ENCODE data around the gene FBXO44.

Gene FBXO44

DNA sequence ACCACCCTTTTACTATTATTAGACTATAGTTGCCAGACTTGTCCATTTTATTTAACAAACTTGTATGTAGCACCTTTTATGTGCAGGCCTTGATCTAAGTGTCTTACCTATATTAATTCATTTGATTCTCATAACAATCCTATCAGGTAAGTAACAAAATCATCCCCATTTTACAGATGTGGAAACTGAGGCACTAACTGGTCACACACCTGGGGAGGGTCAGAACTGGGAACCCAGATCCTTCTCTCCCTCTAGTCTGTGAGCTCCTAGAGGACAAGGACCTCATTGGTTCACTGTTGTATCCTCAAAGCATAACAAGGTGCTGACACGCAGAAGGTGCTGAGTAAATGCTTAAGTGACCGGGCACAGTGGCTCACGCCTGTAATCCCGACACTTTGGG, 15.3 kb upstream of the FBXO44 start:
- no peak for DNase-seq (ENCODE audit: low read depth in 2 of 2)

DNA sequence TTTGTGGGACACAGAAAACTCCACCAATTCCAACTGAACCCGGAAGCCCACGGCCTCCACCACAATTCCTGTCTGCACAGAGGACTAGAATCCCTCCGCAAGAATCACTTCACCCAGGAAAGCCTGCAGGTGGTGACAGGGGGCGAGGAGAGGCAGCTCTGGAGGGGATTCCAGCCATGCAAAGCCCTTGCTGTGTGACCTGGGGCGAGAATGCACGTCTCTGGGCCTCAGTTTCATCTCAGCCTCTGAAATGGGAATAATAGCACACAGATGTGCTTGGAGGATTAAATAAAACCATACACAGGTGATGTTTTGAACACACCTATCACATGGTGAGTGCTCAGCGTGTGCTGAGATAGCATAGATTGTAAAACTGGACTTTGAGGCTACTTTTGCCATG, 14.6 kb upstream of the FBXO44 start:
- DNase-seq (ENCODE audit: low read depth in 2 of 2), result no peak

DNA sequence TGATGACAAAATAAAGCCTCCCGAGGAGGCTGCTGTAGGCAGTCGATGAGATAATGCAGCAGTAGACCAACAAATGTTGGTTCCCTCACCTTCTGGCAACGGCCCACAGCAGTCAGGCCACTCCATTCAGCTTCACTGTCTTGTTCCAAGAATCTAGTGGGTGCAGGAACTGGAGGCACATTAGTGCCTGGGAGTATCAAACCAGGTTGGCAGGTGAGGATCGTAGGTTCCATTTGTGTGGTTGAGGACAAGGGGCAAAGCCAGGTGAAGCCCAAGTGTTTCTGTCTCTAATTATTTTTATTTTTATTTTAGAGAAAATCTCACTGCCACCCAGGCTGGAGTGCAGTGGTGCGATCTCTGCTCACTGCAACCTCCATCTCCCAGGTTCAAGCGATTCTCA, 13.7 kb upstream of the FBXO44 start:
- no peak for DNase-seq (ENCODE audit: low read depth in 2 of 2)

DNA sequence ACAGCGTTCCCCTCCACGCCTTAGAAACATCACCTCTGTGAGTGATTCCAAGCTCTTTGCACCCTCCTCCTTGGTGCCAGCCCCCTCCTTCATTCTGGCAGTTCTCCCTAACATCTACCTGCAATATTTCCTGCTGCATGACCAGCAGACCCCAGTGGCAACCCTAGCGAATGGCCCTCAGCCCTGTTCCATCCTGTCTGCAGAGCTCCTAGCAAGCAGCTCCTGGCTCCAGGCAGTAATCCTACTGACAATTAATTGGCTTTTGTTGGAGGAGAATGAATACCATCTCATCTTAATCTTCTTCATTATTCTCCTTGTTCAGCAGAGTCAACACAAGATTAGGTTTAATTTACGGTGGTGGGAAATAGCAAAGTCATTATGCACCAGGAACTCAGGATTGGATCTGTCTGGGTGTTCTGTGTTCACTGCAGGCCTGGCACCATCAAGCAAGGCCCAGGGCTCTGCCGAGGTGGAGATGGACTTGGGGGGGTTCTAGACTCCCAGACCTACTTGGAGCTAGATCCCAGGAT, 12.8 kb upstream of the FBXO44 start:
- no peak for DNase-seq (ENCODE audit: low read depth in 2 of 2)

DNA sequence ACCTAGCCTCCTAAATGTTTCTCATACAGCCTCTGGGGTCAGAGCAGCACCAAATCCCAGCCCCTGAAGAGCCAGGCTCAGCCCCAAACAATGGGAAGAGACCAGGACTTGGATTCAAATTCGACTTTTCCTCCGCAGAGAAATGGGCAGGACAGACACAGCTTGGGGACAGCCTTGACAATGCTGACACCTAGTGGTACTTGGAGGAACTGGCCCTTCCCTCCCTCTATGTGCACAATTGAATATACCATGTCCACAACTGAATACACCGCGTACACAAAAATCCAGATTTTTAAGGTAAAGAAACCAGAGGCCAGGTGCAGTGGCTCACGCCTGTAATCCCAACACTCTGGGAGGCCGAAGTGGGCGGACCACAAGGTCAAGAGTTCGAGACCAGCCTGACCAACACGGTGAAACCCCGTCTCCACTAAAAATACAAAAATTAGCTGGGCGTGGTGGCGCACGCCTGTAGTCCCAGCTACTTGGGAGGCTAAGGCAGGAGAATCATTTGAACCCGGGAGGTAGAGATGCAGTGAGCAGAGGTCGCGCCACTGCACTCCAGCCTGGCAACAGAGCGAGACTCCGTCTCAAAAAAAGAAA, 12.2 kb upstream of the FBXO44 start:
- DNase-seq (ENCODE audit: low read depth in 2 of 2), result peak; percentile 46 to 67

DNA sequence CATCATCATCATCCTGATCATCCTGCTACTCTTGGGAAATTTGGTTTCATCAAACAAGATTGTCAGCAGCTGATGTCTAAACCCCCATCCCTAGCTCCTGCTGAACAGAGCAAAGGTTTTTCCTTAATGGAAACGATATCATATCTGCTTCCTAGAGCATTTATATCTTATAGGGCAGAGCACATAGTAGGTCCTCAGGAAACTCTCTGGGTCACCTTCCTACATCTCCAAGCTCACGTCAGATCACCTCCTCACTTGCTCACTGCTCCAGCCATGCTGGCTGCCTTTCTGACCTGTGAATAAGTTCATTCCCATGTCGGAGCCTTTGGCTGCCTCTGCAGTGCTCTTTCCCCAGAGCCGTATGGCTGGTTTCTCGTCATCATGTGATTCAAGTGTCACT, 10.9 kb upstream of the FBXO44 start:
- DNase-seq (ENCODE audit: low read depth in 2 of 2), result no peak

DNA sequence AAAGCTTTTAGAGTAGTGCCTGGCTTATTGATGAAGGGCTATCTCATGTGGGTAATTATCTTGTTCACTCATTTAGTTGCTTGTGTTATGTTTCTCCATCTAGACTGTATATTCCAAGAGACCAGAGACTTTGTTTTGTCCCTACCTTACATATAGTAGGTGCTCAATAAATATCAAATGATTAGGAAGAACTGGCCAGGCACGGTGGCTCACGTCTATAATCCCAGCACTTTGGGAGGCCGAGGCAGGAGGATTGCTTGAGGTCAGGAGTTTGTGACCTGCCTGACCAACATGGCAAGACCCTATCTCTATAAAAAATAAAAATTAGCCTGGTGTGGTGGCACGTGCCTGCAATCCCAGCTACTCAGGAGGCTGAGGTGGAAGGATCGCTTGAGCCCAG, 9.4 kb upstream of the FBXO44 start:
- DNase-seq (ENCODE audit: low read depth in 2 of 2), result no peak

DNA sequence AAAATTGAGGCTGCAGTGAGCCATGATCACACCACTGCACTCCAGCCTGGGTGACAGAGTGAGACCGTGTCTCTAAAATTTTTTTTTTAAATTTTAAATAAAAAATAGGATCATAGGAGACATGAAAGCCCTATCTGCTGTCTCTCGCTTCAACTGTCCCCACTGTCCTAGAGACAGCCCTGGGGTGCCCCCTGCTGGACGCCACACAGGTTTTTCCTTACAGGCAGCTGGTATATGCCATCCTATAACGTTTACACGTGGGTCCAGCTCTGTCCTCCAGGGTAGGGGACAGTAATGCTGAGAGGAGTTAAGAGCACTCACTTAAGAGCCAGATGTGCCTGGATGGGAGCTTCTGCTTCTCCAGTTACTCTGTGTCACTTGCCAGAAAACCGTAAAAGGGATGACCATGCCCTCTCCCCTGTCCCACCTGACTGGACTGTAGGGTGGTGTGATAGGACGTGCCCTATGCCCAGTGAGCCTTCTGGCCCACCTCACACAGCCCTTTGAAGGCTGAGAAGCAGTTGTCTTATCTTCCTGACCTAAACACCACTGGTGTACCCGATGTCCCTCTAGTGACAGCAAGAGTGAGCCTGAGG, 8.9 kb upstream of the FBXO44 start:
- DNase-seq (ENCODE audit: low read depth in 2 of 2), result peak; percentile 52 to 85

DNA sequence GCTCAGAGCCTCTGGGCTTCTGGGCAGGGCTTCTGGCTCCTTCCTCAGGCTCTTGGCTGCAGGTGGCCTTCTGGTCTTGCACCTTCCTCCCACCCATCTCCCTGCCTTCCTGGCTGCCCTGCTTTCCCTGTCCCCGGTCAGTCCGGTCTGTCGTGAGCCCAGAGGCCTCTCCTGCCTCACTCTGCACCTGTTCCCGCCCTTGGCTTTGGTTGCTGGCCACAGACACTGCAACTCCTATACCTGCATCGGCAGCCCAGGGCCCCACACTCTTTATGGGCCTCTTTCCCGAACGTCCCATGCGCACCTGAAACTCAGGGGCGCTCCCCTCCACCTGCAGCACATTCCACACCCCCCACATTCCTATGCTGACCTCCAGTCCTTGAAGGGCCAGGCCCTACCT, 8.4 kb upstream of the FBXO44 start:
- no peak for DNase-seq (ENCODE audit: low read depth in 2 of 2)

DNA sequence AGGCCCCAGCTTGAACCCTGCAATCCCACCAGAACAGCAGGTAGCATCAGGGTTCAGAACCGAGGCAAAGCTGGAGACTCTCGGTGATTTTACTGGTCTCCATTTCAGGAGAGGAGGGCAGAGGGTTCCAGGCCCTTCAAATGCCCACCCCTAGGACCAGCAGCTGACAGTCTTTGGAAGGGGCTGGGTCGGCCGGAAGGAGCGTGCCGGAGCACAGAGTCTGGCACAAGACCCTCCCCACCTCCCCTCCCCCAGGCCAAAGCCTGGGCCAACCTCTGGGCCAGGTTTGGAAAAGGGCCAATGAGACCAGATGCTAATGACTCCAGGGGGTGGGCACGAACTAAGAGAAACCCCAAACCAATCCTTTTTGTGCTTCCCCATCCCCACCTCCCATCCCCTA, 7.3 kb upstream of the FBXO44 start:
- DNase-seq (ENCODE audit: low read depth in 2 of 2), result no peak

DNA sequence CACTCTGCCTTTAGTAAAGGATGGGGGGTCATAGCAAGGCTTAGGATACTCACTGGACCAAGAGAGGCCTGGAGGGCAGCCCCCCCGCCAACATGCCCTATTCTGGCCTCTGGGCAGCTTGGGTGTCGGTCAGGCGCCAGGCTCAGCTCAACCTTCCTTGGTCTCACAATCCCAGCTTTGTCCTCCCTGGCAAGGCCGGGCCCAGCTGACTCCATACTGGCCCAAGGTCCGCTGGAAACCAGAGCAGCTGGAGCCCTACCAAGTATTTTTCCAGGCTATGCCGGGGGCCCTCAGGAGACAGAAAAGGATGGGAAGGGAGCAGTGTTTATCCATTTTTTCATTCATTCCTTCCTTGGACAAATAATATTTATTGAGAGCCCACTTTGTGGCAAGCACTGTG, 6.6 kb upstream of the FBXO44 start:
- no peak for DNase-seq (ENCODE audit: low read depth in 2 of 2)

DNA sequence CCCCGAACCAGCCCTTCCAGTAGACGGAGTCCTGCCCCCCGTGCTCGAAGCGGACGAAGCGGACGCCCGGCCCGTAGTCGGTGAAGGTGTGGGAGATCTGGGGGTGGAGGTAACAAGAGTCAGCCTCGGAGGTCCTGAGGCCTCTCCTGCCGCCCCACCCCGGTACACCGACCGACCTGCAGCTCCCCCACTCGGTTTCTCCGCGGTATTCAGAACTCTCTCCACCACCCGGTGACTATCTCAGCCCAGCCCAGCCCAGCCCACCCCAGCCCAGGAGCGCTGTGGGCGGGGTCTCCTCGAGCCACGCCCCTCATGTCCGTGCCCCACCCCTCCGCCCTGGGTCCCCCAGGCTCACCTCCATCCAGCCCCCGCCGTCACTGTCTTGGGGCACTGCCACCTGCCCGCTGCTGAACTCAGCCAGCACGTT, 5.9 kb upstream of the FBXO44 start:
- DNase-seq (ENCODE audit: low read depth in 2 of 2), result no peak

DNA sequence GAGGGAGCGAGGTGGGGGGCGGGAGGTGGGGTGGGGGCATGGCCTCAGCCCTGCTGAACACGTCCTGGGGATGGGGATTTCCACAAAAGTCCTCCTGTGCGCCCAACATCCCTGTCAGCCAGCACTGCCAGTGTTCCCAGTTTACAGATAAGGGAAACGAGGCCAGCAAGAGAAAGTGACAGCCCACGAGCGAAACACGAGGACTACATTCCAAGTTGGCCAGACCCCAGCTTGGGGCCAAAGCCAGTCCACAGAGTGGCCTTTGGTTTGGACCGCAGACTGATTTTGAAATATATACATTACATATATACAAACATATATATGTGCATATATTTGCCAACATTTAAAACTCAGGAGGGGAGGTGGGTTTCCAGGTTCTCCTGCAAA, 5.4 kb upstream of the FBXO44 start:
- DNase-seq (ENCODE audit: low read depth in 2 of 2), result no peak

DNA sequence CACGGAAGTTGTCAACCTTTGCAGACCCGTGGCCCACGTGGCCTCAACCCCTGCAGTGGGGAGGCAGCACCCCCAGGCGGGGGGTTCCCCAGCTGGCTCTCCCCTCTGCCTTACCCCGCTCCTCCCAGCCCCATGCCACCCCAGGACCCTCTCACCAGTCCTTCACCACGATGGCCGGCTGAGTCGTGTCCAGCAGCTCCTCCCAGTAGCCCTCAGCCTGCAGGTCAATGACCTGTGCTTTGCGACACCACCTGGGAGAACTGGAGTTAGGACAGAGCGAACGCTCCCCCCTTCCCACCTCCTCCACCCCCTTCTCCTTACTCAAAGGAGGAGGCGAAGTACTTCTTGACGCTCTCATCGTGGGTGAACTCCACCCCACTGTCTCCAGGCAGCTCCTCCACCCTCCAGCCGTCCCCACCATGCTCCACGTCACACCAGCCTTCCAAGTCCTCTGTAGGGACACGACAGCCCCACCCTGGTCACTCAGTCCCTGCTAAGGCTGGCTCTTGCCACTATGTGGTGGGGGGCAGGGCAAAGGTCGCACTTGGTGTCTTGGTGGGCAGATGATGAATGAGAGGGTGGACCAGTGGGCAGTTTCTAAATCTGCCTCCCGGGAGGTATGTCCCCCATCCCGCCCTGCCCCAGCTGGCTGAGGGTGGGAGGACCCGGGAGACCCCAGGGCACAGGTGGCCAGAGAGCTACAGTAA, 4.9 kb upstream of the FBXO44 start:
- DNase-seq (ENCODE audit: low read depth in 2 of 2), result no peak

DNA sequence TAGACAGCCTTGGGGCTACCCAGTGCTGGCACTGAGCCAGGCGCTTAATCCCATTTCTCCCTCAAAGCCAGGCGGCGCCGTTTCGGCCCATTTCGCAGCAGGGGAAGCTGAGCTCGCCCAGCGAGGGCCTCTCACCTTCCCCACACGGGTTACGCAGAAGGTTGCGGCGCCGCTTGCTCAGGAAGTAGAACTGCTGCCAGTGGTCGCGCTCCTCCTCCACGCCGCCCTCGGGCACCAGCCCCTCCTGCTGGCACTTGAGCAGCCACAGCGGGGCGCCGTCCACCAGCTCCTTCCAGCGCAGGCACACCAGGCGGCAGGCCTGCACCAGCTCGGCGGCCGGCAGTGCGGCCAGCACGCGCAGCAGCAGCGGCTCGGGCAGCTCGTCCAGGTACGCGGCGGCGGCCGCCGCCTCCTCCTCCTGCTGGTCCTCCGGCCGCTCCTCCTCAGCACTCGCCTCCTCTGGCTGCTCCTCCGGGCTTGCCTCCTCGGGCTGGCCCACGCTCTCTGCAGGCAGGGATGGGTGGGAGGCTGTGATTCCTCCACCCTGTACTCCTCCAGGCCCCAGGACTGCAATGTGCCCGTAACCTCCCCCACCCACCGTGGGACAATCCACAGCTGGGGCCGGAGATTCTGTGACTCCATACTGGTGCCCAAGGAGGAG, 4.2 kb upstream of the FBXO44 start:
- peak; percentile 48 to 71 for DNase-seq (ENCODE audit: low read depth in 2 of 2)

DNA sequence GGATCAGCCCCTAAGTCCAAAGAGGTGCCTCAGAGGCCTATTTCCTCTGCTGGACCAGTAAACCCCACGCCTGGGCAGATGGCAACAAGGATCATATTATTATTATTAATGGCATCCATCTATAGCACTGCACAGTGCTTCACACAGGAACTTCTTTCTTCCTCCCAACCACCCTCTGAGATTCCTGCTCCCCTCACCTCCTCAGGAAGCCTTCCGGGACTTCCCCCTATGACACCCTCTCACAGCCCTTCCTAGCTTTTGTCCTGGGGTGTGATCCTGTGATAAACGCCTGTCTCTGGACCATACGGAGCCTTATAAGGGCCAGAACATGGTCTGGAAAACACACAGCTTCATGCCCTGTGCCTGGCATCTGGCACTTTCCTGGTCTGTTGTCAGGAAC, 3.7 kb upstream of the FBXO44 start:
- no peak for DNase-seq (ENCODE audit: low read depth in 2 of 2)

DNA sequence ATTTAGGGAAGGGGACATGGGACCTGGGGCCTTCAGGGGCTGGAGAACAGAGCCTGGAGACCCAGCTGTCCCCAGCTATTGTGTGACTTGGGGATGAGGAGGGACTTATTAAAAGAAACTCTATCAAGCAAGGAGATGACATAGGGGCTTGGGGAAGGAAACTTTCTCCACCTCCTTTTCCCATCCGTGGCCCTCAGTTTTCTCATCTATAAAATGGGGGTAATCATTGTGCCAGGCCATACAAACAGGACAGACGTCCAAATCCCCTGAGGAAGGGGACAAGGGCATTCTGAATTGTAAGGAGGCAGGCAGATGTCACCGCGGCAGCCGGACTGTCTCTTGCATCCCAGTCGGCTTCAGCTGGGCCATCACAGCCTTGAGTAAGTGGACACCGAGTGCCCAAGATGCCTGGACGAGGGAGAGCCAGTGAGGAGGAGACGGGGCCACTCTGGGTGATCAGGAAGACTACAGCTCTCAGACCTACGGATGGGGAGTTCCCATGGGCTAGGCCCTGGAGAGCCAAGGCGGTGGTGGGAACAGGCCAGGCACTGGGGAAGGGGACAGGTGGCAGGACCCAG, 2.4 kb upstream of the FBXO44 start:
- no peak for DNase-seq (ENCODE audit: low read depth in 2 of 2)

DNA sequence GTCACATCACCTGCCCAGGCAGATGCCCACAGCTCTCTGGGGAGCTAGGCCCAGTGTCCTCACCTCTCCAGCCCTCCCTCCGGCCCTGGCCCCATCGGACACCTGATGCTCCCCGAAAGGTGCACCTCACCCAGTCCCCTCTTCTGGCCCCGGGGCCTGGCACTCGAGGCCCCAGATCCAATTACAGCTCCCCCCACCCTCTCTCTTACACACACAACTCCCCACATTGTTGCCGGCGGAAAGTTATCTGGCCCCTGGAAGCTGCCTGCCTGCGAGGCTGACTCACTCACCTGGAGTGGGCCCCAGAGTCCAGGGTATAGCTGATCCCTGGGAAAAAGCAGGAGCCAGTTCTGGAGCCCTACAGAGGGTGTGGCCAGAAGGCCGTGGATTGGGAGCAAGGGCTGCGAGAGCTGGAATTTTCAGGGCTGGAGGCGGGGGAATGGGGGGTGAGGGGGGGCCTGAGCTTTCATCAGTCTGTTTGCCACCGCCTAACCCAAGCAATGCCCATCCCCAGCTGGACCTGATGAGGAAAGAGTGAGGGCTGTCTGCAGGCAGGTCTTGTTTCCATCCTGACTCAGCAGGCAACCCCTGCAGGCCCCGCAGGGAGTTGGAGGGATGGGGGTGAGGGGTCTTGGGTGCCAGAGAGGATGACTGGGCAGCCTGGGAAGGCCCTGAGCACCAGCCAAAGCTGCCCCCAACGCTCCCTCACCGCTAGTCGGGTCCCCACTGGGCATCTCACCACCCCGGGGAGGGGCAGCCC, 1.4 kb upstream of the FBXO44 start:
- DNase-seq (ENCODE audit: low read depth in 2 of 2), result no peak

DNA sequence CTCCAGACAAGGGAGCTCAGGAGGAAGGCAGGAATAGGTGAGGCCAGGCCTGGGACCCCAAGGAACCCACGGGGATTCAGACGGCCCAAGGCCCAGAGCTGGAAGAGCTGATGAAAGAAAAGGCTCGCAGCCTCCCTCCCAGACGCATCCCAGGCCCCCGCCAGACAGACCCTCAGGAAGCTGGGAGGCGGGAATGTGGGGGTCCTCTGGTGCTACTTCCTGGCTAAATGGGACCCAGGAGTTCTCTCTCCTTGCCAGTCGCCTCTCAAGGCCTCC, 878 bp upstream of the FBXO44 start:
- DNase-seq (ENCODE audit: low read depth in 2 of 2), result no peak

DNA sequence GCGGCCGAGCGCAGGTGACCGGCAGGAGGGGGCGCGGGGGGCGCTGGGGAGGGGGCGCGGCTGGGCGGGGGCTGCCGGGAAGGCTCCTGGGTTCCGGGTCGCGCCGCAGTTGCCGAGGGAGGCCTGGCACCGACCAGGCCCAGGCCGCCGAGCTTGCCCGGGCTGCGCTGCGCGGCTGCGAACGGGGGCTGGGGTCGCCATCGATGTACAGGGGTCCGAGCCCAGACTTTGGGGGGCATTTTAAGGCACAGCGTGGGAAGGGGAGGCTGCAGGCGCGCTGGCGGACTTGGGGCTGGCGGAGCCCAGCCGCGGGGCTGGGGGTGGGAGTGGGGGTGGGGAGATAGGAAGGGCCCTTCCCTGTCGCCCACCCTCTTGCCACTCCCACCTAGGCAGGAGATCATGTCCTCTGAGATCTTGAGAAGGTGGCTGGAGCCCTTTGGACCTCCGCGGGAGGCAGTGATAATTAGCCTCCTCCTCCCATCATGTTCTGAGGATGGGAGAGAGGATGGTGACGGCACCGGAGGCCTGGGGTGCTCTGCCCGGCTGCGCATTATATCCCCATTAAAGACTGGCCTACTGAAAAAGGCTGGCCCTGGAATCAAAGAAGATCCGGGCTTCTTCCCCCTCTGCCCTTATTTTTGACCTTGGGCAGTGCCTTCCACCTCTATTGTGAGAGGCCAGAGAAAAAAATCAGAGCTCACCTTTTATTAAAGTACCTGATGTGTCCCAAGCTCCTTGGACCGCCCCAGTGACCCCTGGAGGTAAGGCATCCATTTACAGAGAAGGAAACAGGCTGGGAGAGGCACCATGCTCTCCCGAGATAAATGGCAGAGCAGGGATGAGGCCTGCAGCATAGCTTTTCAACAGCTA, 497 bp downstream of the FBXO44 start:
- DNase-seq (ENCODE audit: low read depth in 2 of 2), result no peak

DNA sequence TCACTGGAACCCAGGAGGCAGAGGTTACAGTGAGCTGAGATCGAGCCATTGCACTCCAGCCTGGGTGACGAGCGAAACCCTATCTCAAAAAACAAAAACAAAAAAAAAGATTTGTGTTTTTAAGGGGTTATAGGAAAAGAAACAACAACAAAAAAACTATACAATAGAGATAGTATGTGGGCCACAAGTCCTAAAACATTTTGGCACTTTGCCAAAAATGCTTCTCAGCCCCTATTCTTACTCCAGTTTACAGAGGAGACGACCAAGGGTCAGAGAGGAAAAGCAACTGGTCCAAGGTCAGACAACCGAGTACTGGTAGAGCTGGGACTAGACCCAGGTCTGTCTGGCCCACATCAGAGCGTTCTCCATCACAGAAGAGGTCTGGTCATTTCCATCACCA, 3.0 kb downstream of the FBXO44 start:
- DNase-seq (ENCODE audit: low read depth in 2 of 2), result no peak

Data from stimulated activated CD4-positive, alpha-beta T cell treated with anti-CD3 and anti-CD28 coated beads, Interleukin-12 subunit alpha, Interleukin-12 subunit beta, amount 100 ng/mL, for 24 hours (primary cell).